Prostate gland (tissue), 2 donors: ENCODE measurements around the gene CACNA1S.

Source experiments
- CTCF ChIP-seq, 4 experiments: fragments of 200-600 bp in 2 of 4; fragments of 450-650 bp in 2 of 4; sonication (generic) in 2 of 4; IDR thresholded peaks; 1 replicate in 3 of 4; 2 replicates in 1 of 4; pipeline ENCODE4 v1.5.1; 2016 to 2019; ENCODE audit warnings: antibody characterized with exemption in 4 of 4, mild to moderate bottlenecking in 2 of 4, moderate library complexity in 2 of 4
- POLR2AphosphoS5 ChIP-seq: sonication (generic); formaldehyde crosslinking; IDR thresholded peaks from one replicate; pipeline ENCODE4 v1.6.1; 2017; ENCODE audit warnings: antibody characterized with exemption

- TF ChIP-seq CTCF (IDR thresholded peaks at IDR 0.05) (no peak), POLR2AphosphoS5 (no peak)
Observed at GRCh38 chr1:201088901-201089525, 23.2 kb downstream of the CACNA1S start.
